Measurements from ENCODE around the gene PKP4. TPM values are rescaled to one million over a fixed set of nuclear protein-coding genes. Genes with fewer than 3 reads are reported as not detected.

PKP4 gene
- total RNA-seq, 2 experiments from 2014 or later = 68.7 to 73.2 TPM

- no peaks in the 10 kb centered on the region for H3K4me1 ChIP-seq (ENCODE audit: insufficient read depth, low read length, poor library complexity, severe bottlenecking)
- intact Hi-C loops (cut with micrococcal nuclease; ENCODE audit: unreplicated experiment) = no loop called here
- POLR2A ChIA-PET = no interaction called here
- H3K79me2 ChIP-seq (ENCODE audit: insufficient read depth, low read depth, low read length) = no peaks in the 10 kb centered on the region
- H2AFZ ChIP-seq (ENCODE audit: low read length) = no peak overlapping the region
- no peaks in the 10 kb centered on the region for H3K9me3 ChIP-seq (ENCODE audit: low read length)
- H4K20me1 ChIP-seq (ENCODE audit: insufficient read depth, low read length) = no peaks in the 10 kb centered on the region
- H3K9me2 ChIP-seq (ENCODE audit: insufficient read depth, low read length) = no peaks in the 10 kb centered on the region
- H3K36me3 ChIP-seq (ENCODE audit: insufficient read depth, low read length) = no peaks in the 10 kb centered on the region
- no peak overlapping the region for H3K27ac ChIP-seq (ENCODE audit: low read depth, low read length, poor library complexity, severe bottlenecking)
- no peak overlapping the region for H3K4me3 ChIP-seq (ENCODE audit: low read depth, low read length, poor library complexity, severe bottlenecking)
- no peak for DNase-seq (ENCODE audit: low spot score)
- CTCF ChIA-PET (ENCODE audit: unreplicated experiment) = no interaction called here
- TF ChIP-seq CTCF (conservative IDR thresholded peaks at IDR 0.05; ENCODE audit: low read length) = no peak
- TF ChIP-seq EZH2phosphoT487 (IDR thresholded peaks at IDR 0.05; ENCODE audit: borderline replicate concordance, low read depth, low read length) = no peak
- no peak overlapping the region for H3K4me2 ChIP-seq (ENCODE audit: low read length)
- no TSS peak for BruUV-seq (replicated peaks)
Observed at GRCh38 chr2:158689391-158689790, 232.6 kb downstream of the PKP4 start.

- Histone ChIP-seq H3K36me3 (ENCODE audit: insufficient read depth, low read length) (no peaks in the 10 kb centered on the region), H3K79me2 (ENCODE audit: insufficient read depth, low read depth, low read length) (no peaks in the 10 kb centered on the region), H3K4me3 (ENCODE audit: low read depth, low read length, poor library complexity, severe bottlenecking) (no peak overlapping the region), H4K20me1 (ENCODE audit: insufficient read depth, low read length) (no peaks in the 10 kb centered on the region), H2AFZ (ENCODE audit: low read length) (no peak overlapping the region), H3K9me3 (ENCODE audit: low read length) (no peaks in the 10 kb centered on the region), H3K4me2 (ENCODE audit: low read length) (no peak overlapping the region), H3K9me2 (ENCODE audit: insufficient read depth, low read length) (no peaks in the 10 kb centered on the region), H3K4me1 (ENCODE audit: insufficient read depth, low read length, poor library complexity, severe bottlenecking) (no peaks in the 10 kb centered on the region), H3K27ac (ENCODE audit: low read depth, low read length, poor library complexity, severe bottlenecking) (no peak overlapping the region)
- CTCF ChIA-PET (ENCODE audit: unreplicated experiment) = no interaction called here
- no peak for TF ChIP-seq EZH2phosphoT487 (IDR thresholded peaks at IDR 0.05; ENCODE audit: borderline replicate concordance, low read depth, low read length)
- no peak for TF ChIP-seq CTCF (conservative IDR thresholded peaks at IDR 0.05; ENCODE audit: low read length)
- BruUV-seq (replicated peaks) = no TSS peak
- intact Hi-C loops (cut with micrococcal nuclease; ENCODE audit: unreplicated experiment) = no loop called here
- POLR2A ChIA-PET = no interaction called here
- DNase-seq (ENCODE audit: low spot score) = no peak
Observed at GRCh38 chr2:158690823-158691222, 234.1 kb downstream of the PKP4 start.

GRCh38 chr2:158691619-158692018 is 234.9 kb downstream of the PKP4 start:
- CTCF ChIA-PET (ENCODE audit: unreplicated experiment) = no interaction called here
- no peak overlapping the region for H2AFZ ChIP-seq (ENCODE audit: low read length)
- H3K4me2 ChIP-seq (ENCODE audit: low read length) = no peak overlapping the region
- POLR2A ChIA-PET = no interaction called here
- no peak for TF ChIP-seq CTCF (conservative IDR thresholded peaks at IDR 0.05; ENCODE audit: low read length)
- TF ChIP-seq EZH2phosphoT487 (IDR thresholded peaks at IDR 0.05; ENCODE audit: borderline replicate concordance, low read depth, low read length) = no peak
- no peaks in the 10 kb centered on the region for H4K20me1 ChIP-seq (ENCODE audit: insufficient read depth, low read length)
- intact Hi-C loops (cut with micrococcal nuclease; ENCODE audit: unreplicated experiment) = no loop called here
- H3K27ac ChIP-seq (ENCODE audit: low read depth, low read length, poor library complexity, severe bottlenecking) = no peak overlapping the region
- no peaks in the 10 kb centered on the region for H3K79me2 ChIP-seq (ENCODE audit: insufficient read depth, low read depth, low read length)
- no peaks in the 10 kb centered on the region for H3K9me3 ChIP-seq (ENCODE audit: low read length)
- no peaks in the 10 kb centered on the region for H3K9me2 ChIP-seq (ENCODE audit: insufficient read depth, low read length)
- no peaks in the 10 kb centered on the region for H3K4me1 ChIP-seq (ENCODE audit: insufficient read depth, low read length, poor library complexity, severe bottlenecking)
- DNase-seq (ENCODE audit: low spot score) = no peak
- no peak overlapping the region for H3K4me3 ChIP-seq (ENCODE audit: low read depth, low read length, poor library complexity, severe bottlenecking)
- no TSS peak for BruUV-seq (replicated peaks)
- H3K36me3 ChIP-seq (ENCODE audit: insufficient read depth, low read length) = no peaks in the 10 kb centered on the region

All from OCI-LY7 (cell line).